ENCODE results near the gene TRABD2B.

The TRABD2B gene

DNA sequence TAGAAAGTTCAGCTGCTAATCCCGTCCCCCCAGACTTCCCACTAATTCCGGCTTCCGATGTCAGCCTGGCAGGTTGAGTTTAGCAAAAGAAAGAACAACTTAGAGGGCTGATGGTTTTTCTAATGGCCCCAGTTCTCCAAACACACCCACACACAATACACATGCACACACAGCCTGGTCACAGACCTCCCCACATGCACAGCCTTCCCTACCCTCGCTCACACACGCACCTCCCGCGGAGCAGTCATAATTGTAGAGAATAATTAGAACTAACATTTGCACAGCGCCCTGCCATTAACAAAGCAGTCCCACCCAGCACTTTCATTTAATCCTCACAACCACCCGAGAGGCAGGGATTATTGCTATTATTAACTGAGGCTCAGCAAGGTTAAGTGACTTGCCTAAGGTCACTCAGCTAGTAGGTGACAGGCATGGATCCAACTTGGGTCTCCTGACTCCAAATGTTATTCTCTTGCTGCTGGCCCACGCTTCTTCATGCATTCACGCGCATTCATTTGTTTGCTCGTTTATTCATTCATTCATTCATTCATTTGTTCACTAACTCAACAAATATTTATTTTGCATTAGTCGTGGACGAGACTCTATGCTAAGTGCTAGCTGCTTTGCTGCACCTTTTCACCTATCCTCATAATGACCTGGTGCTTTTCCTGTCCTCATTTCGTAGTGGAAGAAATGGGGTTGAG is 284.4 kb downstream of the TRABD2B start:
- DNase-seq, result no peak

GRCh38 chr1:47711848-47712492 is 285.2 kb downstream of the TRABD2B start:
- no peak for DNase-seq

GRCh38 chr1:47711184-47711847 is 285.9 kb downstream of the TRABD2B start:
- no peak for DNase-seq
